A549 (cell line): ENCODE results near the gene DNHD1.

Source experiments
- POLR2AphosphoS2 ChIP-seq: conservative IDR thresholded peaks from 2 replicates; pipeline ENCODE4 v1.6.1; 2012; ENCODE audit warnings: low read length, improper control_type of control experiment, inconsistent platforms
- RAD21 ChIP-seq, 2 experiments: fragments of >200 bp in 1 of 2; sonication (Bioruptor Twin) in 1 of 2; formaldehyde crosslinking in 1 of 2; IDR thresholded peaks in 1 of 2; conservative IDR thresholded peaks in 1 of 2; 2 replicates in 1 of 2; 3 replicates in 1 of 2; pipeline ENCODE4 v1.6.1; 2012 to 2018; ENCODE audit warnings: inconsistent platforms in 1 of 2
- REST ChIP-seq: fragments of 200-600 bp; sonication (generic); IDR thresholded peaks from 2 replicates; pipeline ENCODE4 v1.6.1; 2016; ENCODE audit warnings: antibody characterized with exemption, mild to moderate bottlenecking, moderate library complexity
- TFCP2L1 ChIP-seq: fragments of 250-450 bp; sonication (Bioruptor Pico); IDR thresholded peaks from 2 replicates; pipeline ENCODE4 v1.5.0; 2021; ENCODE audit warnings: mild to moderate bottlenecking
- TF ChIP-seq, protein P1 (sequence below): fragments of >200 bp; sonication (Bioruptor Twin); formaldehyde crosslinking; IDR thresholded peaks from 3 replicates; pipeline ENCODE4 v1.5.1; 2016

GRCh38 chr11:6572215-6572614, 75.1 kb downstream of the DNHD1 start:
- TF ChIP-seq TFCP2L1 (CRISPR knock-in tag) (no peak), RAD21 (conservative IDR thresholded peaks at IDR 0.05 in 1 of 2, IDR thresholded peaks at IDR 0.05 in 1 of 2) (no peak), POLR2AphosphoS2 (no peak), REST (no peak)
- TF ChIP-seq, protein P1, sequence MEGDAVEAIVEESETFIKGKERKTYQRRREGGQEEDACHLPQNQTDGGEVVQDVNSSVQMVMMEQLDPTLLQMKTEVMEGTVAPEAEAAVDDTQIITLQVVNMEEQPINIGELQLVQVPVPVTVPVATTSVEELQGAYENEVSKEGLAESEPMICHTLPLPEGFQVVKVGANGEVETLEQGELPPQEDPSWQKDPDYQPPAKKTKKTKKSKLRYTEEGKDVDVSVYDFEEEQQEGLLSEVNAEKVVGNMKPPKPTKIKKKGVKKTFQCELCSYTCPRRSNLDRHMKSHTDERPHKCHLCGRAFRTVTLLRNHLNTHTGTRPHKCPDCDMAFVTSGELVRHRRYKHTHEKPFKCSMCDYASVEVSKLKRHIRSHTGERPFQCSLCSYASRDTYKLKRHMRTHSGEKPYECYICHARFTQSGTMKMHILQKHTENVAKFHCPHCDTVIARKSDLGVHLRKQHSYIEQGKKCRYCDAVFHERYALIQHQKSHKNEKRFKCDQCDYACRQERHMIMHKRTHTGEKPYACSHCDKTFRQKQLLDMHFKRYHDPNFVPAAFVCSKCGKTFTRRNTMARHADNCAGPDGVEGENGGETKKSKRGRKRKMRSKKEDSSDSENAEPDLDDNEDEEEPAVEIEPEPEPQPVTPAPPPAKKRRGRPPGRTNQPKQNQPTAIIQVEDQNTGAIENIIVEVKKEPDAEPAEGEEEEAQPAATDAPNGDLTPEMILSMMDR = no peak
